GM19351 (cell line): ENCODE data around the gene RASL10B.

ENCODE experiments used
- ATAC-seq: cut with Tn5 transposase; IDR thresholded peaks from one replicate; pipeline ENCODE4 v1.9.1; 2021; ENCODE audit warnings: mild to moderate bottlenecking, moderate library complexity; ENCODE audit not compliant: unreplicated experiment

RASL10B gene

DNA sequence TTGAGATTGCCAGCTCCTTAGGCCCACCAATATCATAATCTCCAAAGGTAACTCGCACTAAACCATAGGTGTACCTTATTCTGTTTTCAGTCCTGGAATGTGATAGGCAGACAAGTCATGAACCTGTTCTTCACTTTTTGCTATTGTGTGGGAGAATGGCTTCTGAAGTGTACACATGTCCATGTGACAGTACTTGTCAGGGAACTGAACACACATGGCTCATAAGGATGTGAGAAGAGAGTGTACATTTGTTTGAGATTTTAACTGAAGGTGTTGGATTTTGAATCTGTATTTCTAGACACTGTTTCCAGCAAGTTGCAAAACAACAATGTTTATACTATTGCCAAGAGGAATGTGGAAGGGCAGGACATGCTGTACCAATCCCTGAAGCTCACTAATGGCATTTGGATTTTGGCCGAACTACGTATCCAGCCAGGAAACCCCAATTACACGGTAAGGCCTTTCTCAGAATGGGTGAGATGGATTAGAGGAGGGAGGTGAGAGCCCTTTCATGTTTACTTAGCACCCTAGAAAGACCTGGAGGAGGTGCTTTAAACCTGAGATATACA is 14.5 kb upstream of the RASL10B start:
- ATAC-seq, result no peak

- no peak for ATAC-seq
These were observed 14.0 kb upstream of the RASL10B start for GRCh38 chr17:35717475-35717874.

GRCh38 chr17:35723735-35724134 is 7.7 kb upstream of the RASL10B start:
- ATAC-seq, result no peak

DNA sequence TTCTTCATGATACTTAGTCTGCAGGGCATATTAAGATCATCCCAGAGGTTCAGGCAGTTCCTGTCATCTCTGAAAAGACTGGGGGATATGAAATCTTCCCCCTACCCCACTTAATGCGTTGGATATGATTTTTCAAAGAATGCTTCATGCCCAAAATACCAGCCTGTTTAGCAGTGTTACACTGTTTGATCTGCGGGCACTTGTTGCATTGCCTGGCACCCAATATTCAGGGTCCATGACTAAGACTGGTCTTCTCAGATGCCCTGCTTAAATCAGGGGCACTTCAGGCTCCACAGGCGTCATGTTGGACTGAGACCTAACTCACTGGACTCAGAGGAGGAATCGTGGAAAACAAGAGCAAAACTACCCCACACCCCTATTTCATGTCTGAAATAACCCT is 6.4 kb upstream of the RASL10B start:
- ATAC-seq, result no peak

DNA sequence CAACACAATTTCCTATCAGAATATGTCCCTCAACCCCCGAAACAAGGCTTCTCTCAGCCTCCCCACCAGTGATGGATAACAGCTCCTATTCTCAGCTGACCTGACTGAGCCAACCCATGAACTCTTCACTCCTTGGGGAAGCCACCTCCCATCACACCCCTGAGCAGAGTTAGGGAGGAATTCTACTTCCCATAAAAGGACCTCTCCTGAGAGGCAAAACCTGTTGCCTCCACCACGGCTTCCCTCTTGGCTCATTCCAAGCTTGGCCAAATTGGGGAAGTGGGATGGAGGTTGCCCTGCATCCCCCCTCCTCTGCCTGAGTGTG is 5.7 kb upstream of the RASL10B start:
- no peak for ATAC-seq

DNA sequence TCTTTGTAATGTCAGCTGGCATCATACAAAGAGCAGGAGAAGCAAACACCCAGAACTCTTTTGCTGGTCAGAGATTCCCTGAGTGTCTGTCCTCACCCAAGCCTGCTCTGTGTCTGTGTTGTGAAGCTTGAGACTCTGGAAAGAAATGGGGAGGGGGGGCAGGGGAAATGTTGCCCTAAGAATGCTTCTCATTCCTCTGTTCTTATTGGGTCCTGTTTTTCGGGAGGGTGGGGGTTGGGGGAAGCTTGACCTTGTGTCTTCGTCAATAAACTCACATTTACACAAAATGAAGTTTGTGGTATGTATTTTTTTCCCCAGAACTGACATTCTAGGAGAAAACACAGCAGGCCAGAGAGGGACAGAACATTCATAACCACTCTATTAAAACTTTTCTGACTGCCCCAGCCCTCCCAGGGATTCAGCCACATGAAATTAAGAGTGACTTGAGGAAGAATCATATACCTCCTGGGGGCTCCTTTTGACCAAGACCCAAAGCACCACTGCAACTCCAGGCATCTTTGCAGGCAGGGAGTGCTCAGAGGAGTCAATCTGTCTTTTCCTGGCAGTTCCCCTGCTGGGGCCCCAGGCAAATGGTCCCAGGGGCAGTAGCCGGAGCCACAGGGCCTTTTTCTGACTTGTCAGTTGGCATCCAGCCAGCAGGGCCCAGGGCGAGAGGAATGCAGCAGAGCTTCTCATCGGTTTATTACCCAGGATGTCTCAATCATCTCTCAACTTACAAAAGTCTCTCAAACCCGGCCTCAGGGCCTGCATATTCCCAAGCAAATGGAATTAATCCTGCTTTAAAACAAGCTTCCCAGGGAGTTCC is 5.1 kb upstream of the RASL10B start:
- ATAC-seq, result no peak

GRCh38 chr17:35726953-35727460 is 4.4 kb upstream of the RASL10B start:
- no peak for ATAC-seq

DNA sequence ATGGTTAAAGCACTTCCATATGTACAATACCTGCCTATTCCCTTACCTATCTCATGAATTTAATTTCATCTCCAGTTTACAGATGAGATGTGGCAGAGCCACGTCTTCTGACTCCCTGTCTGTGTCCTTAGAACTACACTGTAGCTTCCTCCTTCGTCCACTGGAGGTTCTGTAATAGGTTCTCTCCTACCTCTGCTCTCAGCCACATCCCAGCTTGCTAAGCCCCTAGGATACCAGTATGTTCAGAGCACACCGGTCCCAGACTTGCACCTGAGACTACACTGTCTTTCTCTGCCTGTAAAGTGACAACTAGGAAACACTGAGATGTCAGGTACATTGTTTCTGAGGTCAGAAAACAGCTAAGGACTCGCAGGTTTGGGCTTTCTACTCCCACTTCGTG is 3.8 kb upstream of the RASL10B start:
- ATAC-seq, result no peak

GRCh38 chr17:35728551-35728950 is 2.9 kb upstream of the RASL10B start:
- no peak for ATAC-seq

DNA sequence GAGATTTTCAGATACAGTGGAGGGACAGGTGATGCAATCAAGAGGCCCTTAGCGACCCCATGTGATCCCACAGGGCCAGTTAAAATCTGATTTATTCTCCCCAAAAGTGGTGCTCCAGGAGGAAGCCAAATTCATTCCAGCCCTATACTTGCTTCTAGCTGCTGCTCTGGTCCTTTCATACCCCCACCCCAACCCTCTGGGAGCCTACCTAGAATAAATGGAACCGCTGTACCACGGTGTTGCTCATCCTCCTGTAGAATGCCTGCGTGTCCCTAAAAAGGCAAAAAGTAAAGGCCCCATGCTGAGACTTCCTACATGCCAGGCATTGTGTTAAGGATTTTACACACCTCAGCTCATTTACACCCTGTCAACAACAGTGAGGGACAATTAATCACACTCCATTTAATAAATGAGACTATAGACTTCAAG is 2.0 kb upstream of the RASL10B start:
- no peak for ATAC-seq

GRCh38 chr17:35730400-35731005 is 936 bp upstream of the RASL10B start:
- ATAC-seq, result no peak

DNA sequence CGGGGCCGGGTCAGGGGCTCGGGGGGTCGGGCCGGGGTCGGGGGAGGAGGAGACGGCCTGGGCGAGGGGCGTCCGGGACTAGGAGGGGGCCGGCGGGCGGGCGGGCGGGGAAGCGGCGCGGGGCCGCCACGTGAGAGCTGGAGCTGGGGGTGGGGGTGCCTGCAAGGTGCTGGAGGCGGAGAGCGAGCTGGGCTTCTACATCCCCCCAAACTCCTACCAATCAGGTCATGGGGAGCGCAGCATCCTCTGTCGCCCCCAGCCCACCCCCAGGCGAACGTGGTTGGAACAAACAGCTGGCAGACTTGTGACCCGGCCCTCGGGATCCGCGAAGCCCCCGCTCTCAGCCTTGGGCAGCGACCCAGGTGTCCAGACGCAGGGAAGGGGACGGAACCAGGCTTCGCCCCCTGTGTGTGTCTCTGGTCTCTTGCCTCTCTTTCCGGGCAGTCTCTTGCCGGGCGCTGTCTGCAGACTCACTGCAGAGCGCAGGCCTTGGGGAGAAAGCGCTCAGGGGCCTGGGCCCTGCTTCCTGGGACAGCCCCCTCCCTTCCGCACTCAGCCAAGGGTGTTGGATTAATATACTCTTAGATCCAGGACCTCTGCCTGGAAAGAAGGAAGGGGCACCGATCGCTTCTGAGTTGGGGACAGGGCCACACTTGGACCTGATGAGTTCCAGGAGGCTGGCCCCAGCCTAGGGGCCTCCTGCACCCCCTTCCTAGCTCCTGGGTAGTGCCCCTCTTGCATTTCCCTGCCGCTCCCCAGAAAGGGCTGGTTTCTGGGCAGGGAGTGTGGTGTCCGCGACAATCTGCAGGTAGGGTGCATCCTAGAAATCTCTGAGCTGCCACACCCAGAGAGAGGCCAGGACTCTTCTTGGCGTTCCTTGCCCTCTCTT is 722 bp downstream of the RASL10B start:
- no peak for ATAC-seq

DNA sequence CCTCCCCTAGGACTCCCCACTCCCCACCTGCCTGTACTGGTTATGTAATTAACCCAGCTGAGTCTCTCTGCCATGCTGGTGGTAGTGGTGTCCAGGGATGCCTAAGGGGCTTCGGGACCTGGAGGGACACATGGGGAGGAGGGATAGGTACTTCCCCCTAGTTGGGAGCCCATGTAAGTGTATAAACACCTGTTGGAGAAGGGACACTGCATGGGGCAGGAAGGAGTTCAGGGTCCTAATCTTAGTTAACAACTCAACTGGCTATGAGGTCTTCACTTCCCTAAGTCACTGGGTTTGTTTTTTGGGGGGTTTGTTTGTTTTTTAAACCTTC is 1.3 kb downstream of the RASL10B start:
- no peak for ATAC-seq

- ATAC-seq, result no peak
These were observed 1.9 kb downstream of the RASL10B start for GRCh38 chr17:35733366-35733765.

GRCh38 chr17:35734396-35734795 is 3.0 kb downstream of the RASL10B start:
- no peak for ATAC-seq

- no peak for ATAC-seq
These were observed 3.8 kb downstream of the RASL10B start for GRCh38 chr17:35735036-35735805.

DNA sequence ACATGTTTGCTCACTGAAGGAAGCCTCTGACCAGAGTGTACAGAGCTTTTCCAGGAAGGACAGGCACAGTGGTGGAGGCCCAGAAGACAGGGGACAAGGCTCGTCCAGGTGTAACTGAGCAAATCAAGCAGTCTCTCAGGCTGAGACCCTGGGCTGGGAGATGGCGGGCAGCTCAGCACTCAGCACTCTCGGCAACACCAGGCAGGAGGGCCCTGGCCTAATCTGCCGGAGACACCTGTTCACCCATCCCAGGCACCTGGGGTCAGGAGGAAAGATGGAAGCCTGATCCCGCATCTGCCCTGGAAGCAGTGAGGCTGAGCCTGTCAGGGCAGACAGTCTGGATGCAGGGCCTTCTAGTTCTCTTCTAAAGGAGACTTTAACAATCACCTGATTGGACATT is 4.8 kb downstream of the RASL10B start:
- ATAC-seq, result no peak

GRCh38 chr17:35738519-35739133 is 7.2 kb downstream of the RASL10B start:
- no peak for ATAC-seq

- ATAC-seq, result no peak
These were observed 8.8 kb downstream of the RASL10B start for GRCh38 chr17:35740216-35740615.
